Motor neuron (in vitro differentiated cells): ENCODE measurements around the gene RESF1. TPM values are rescaled to one million over a fixed set of nuclear protein-coding genes. Genes with fewer than 3 reads are reported as not detected.

Experiments
- ATAC-seq, 8 experiments: fragments of 200-7000 bp; cut with Tn5 transposase; replicated peaks in 6 of 8; 2 replicates each; pipeline ENCODE4 v1.8.0; 2021; ENCODE audit warnings: mild to moderate bottlenecking in 8 of 8, moderate library complexity in 8 of 8
- H3K27ac ChIP-seq, 2 donors: fragments of 250-450 bp; sonication (Bioruptor Pico); 2 replicates each; pipeline ENCODE4 v1.9.0; 2021; ENCODE audit warnings: antibody characterized with exemption in 2 of 2, mild to moderate bottlenecking in 2 of 2, moderate library complexity in 1 of 2
- H3K4me1 ChIP-seq, 2 donors: fragments of 250-450 bp; sonication (Bioruptor Pico); replicated peaks in 1 of 2; 2 replicates each; pipeline ENCODE4 v1.6.1; 2021; ENCODE audit warnings: antibody characterized with exemption in 2 of 2, mild to moderate bottlenecking in 2 of 2, moderate library complexity in 1 of 2
- H3K4me3 ChIP-seq, 5 donors: fragments of 250-450 bp; sonication (Bioruptor Pico); 2 replicates each; pipeline ENCODE4 v1.9.0; 2021; ENCODE audit warnings: antibody characterized with exemption in 5 of 5, mild to moderate bottlenecking in 5 of 5, moderate library complexity in 4 of 5
- WGBS, 10 experiments: fragments of 450-650 bp; shearing (Covaris generic); methylation state at CpG; one replicate each; pipeline ENCODE4 v1.0.0; 2022; 5-methylcytosine and 5-hydroxymethylcytosine counted together
- in situ Hi-C, 9 experiments: fragments of 400-800 bp; cut with MboI; loops; one replicate each; pipeline ENCODE4 v1.15.0; 2021; ENCODE audit warnings: low sequenced_read_pairs in 9 of 9, low pct_unique_long_range_greater_than_20kb in 2 of 9; ENCODE audit not compliant: unreplicated experiment in 9 of 9
- total RNA-seq, 8 experiments: library from RNA; unstranded; fragments of 300-600 nt; gene quantifications; 2 replicates each; pipeline versions ENCODE4 v1.2.3 to v1.2.4, GENCODE V29; 2022

Gene RESF1
- total RNA-seq, 8 experiments from 2014 or later, result 17.6 to 27.2 (median 25.1) TPM

GRCh38 chr12:31966558-31967205, 7.5 kb downstream of the RESF1 start:
- WGBS, 10 experiments, result 57 to 100% (median 82%) methylated on average over 1 to 5 of the region's 5 CpGs; no CpG with 5 or more reads in 4 of the 10 experiments
- no peak for ATAC-seq
- in situ Hi-C loops, result no loop called here
- Histone ChIP-seq H3K27ac (no peak overlapping the region), H3K4me3 (no peak overlapping the region), H3K4me1 (peaks cover 3 to 4% of the 10 kb centered on the region in 2 donors)

GRCh38 chr12:31967539-31967938, 8.3 kb downstream of the RESF1 start:
- no peak overlapping the region for H3K4me3 ChIP-seq
- 60 to 100% (median 91%) methylated on average over 1 to 6 of the region's 7 CpGs; no CpG with 5 or more reads in 3 of the 10 experiments for WGBS, 10 experiments
- H3K27ac ChIP-seq, result no peak overlapping the region
- H3K4me1 ChIP-seq, result no peaks in the 10 kb centered on the region
- no peak for ATAC-seq
- in situ Hi-C loops, result no loop called here

DNA sequence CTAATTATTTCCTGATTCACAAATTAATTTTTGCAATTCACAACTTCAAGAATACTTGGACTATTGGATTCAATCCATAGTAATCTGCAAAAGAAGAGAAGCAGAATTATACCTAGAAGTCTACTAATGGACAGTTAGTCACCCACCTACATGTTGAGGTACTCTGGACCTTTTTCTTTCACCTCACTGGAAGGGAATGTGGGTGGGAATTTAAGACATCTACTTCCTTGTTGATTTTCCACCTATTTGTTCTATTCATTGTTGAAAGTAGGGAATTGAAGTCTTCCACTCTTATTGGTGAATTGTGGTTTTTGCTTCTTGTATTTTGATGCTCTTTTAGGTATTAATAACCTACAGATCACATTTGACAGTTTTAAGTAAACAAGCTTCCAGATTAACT, 11.0 kb downstream of the RESF1 start:
- H3K27ac ChIP-seq, result no peak overlapping the region
- in situ Hi-C loops, result no loop called here
- no peak overlapping the region for H3K4me3 ChIP-seq
- no peak for ATAC-seq
- H3K4me1 ChIP-seq, result no peaks in the 10 kb centered on the region

DNA sequence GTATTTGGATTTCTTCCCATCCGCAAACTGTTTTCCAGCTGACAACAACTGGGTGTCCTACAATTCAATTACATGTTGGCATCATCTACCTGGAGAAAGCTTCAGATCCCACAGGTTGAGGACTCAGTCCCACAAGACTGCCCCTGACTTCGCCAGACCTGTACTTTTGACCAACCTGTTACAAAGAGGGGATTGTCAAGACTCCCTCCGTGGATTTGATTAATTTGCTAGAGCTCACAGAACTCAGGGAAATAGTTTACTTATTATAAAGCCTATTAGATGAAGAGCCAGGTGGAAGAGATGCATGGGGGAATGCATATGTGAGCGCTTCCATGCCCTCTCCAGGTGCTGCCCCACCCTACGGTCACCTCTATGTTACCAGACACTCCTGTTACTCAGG, 14.6 kb downstream of the RESF1 start:
- H3K27ac ChIP-seq, result no peak overlapping the region
- in situ Hi-C loops, result no loop called here
- WGBS, 10 experiments, result 90 to 100% (median 100%) methylated on average over 1 to 3 of the region's 5 CpGs; no CpG with 5 or more reads in 5 of the 10 experiments
- ATAC-seq, result no peak
- no peak overlapping the region for H3K4me3 ChIP-seq
- H3K4me1 ChIP-seq, result no peaks in the 10 kb centered on the region

DNA sequence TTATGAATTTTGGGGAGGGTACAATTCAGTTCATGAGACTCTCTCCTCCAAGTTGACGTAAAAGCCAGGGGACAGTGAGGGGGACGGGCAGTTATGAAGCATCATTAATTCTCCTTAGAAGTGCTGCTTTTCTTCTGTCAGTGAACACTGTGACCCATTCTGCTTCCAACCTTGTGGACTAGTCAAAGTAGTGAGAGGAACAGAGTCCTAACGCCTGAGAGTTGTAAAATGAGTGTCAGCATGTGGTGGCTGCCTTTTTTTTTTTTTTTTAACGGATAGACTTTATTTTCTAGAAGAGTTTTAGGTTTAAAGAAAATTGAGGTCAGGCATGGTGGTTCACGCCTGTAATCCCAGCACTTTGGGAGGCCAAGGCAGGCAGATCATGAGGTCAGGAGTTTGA, 15.5 kb downstream of the RESF1 start:
- 33 to 100% (median 93%) methylated on average over 1 to 5 of the region's 5 CpGs; no CpG with 5 or more reads in 2 of the 10 experiments for WGBS, 10 experiments
- in situ Hi-C loops, result no loop called here
- no peak for ATAC-seq
- H3K27ac ChIP-seq, result no peak overlapping the region
- H3K4me3 ChIP-seq, result no peak overlapping the region
- H3K4me1 ChIP-seq, result no peaks in the 10 kb centered on the region

DNA sequence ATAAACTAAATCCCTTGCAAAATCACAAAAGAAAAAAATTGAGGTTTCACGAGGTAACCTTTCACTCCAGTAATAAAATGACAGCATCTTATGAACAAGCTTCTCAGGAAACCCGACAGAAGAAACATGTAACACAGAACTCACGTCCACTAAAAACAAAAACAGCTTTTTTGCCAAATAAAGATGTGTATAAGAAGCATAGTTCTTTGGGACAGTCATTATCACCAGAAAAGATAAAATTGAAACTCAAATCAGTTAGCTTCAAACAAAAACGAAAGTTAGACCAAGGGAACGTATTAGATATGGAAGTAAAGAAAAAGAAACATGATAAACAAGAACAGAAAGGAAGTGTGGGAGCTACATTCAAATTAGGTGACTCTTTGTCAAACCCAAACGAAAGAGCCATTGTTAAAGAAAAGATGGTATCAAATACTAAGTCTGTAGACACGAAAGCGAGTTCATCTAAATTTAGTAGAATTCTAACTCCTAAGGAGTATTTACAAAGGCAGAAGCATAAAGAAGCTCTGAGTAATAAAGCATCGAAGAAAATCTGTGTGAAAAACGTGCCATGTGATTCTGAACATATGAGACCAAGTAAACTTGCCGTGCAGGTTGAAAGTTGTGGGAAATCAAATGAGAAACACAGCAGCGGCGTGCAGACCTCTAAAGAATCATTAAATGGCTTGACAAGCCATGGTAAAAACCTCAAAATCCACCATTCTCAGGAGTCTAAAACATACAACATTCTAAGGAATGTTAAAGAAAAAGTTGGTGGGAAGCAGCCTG, 25.8 kb downstream of the RESF1 start:
- no peaks in the 10 kb centered on the region for H3K4me1 ChIP-seq
- in situ Hi-C loops, result no loop called here
- no peak for ATAC-seq
- WGBS, 10 experiments, result 87 to 98% (median 97%) methylated on average over 5 to 13 of the region's 13 CpGs
- H3K27ac ChIP-seq, result no peak overlapping the region
- H3K4me3 ChIP-seq, result no peak overlapping the region

DNA sequence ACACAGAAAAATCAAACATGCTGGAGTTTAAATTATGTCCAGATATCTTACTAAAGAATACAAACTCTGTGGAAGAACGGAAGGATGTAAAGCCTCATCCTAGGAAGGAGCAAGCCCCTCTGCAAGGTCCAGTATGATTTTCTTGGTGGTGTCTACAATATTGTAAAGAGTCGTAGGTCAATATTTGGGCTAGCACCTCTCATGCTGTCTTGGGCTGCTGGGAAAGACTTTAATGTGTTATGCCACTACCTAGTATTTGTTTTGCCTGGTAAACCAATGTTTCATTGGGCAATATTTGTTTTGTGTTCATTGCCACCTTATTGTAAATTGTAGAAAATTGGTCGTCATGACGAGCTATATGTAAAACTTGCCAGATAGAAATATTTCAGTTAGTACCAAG, 26.6 kb downstream of the RESF1 start:
- H3K4me1 ChIP-seq, result no peaks in the 10 kb centered on the region
- H3K4me3 ChIP-seq, result no peak overlapping the region
- peak in 1 of 8 experiments; percentile 49 for ATAC-seq
- in situ Hi-C loops, result no loop called here
- 83 to 100% (median 96%) methylated on average over 1 to 4 of the region's 4 CpGs for WGBS, 10 experiments
- no peak overlapping the region for H3K27ac ChIP-seq

DNA sequence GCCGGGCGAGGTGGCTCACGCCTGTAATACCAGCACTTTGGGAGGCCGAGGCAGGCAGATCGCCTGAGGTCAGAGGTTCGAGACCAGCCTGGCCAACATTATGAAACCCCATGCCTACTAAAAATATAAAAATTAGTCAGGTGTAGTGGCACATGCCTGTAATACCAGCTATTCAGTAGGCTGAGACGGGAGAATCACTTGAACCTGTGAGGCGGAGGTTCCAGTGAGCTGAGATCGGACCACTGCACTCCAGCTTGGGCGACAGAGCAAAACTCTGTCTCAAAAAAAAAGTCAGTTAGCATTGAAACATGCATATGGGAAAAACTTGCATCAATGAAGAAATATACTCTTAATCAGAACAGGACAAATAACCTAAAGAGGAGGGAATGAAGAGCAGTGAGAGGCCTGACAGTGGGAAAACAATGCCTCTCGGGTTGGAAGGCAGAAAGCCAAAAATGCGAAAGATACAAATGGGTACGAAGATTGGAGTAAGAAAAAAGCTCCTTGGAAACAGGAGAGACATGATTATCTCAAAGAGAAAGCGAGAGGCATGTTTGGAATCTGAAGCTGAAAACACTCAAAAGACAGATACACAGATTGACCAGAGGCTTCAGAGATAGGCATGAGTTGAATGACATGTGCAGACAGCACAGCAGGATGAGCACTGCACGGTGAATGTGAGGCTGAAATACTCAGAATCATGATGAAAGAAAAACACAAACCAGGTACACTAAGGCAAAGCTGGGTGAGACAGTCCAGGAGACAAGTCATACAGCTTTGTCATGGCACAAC, 30.6 kb downstream of the RESF1 start:
- in situ Hi-C loops, result no loop called here
- Histone ChIP-seq H3K4me1 (no peaks in the 10 kb centered on the region), H3K4me3 (no peak overlapping the region), H3K27ac (no peak overlapping the region)
- peak in 1 of 8 experiments; percentile 87 for ATAC-seq
- WGBS, 10 experiments, result 80 to 100% (median 93%) methylated on average over 1 to 14 of the region's 15 CpGs

GRCh38 chr12:31991146-31991545, 31.9 kb downstream of the RESF1 start:
- no peak overlapping the region for H3K4me3 ChIP-seq
- WGBS, 10 experiments, result 56 to 90% (median 71%) methylated on average over 1 of the region's 1 CpG; no CpG with 5 or more reads in 5 of the 10 experiments
- H3K4me1 ChIP-seq, result no peaks in the 10 kb centered on the region
- in situ Hi-C loops, result no loop called here
- H3K27ac ChIP-seq, result no peak overlapping the region
- no peak for ATAC-seq

DNA sequence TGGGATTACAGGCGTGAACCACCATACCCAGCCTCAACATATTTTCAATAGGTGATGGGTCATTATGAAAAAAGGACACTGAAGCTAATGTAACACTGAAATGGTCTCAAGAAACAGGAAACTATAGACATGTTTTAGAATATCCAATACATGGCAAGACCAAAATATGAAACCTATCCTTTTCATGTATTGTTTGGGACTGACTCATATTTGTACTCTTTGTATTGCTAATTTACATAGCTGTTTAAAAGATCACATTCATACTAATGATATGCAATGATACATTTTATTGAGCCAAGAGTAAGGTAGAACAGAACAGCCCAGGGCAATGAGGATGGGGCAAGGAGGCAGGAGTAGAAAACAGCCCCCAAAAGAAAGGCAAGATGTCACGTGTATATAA, 32.6 kb downstream of the RESF1 start:
- no peaks in the 10 kb centered on the region for H3K4me1 ChIP-seq
- in situ Hi-C loops, result no loop called here
- WGBS, 10 experiments, result 88 to 100% (median 100%) methylated on average over 1 to 2 of the region's 2 CpGs; no CpG with 5 or more reads in 3 of the 10 experiments
- no peak overlapping the region for H3K4me3 ChIP-seq
- ATAC-seq, result no peak
- no peak overlapping the region for H3K27ac ChIP-seq

DNA sequence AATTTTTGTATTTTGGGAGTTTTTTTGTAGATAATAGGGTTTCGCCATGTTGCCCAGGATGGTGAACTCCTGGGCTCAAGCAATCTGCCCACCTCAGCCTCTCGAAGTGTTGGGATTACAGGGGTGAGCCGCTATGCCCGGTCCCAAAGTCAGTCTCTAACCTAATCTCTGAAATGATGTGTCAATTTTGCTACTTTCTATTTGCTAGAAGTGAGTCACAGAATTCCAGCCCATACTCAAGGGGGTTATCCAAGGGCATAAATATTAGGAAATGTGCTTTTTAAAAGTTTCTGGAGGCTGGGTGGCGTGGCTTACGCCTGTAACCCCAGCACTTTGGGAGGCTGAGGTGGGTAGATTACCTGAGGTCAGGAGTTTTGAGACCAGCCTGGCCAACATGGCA, 40.5 kb downstream of the RESF1 start:
- no peaks in the 10 kb centered on the region for H3K4me1 ChIP-seq
- no peak overlapping the region for H3K27ac ChIP-seq
- no peak for ATAC-seq
- no peak overlapping the region for H3K4me3 ChIP-seq
- in situ Hi-C loops, result no loop called here
- 70 to 100% (median 97%) methylated on average over 1 to 6 of the region's 6 CpGs; no CpG with 5 or more reads in 4 of the 10 experiments for WGBS, 10 experiments

DNA sequence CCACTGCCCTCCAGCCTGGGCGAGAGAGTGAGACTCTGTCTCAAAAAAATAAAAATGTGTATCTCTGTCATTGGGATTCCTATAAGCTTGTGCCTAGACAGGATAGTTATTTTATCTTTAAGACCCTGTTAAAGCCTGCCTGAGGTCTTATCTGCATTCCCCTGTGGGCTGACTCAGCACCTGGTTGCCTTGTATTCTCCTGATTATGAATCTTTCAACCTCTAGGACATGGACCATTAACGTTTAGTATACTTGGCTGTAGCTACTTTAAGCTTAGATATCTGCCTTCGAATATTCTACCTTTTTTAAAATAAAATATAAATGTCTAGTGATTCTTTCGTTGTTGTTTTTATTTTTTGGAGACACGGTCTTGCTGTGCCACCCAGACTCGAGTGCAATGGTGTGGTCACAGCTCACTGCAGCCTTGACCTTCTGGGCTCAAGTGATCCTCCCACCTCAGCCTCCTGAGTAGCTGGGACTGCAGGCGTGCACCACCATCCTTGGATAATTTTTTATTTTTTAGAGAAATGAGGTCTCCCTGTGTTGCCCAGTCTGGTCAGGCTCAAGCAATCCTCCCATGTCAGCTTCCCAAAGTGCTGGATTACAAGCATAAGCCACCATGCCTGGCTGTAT, 41.3 kb downstream of the RESF1 start:
- Histone ChIP-seq H3K27ac (no peak overlapping the region), H3K4me1 (no peaks in the 10 kb centered on the region), H3K4me3 (no peak overlapping the region)
- no peak for ATAC-seq
- in situ Hi-C loops, result no loop called here
- 83 to 100% (median 97%) methylated on average over 2 to 6 of the region's 7 CpGs for WGBS, 10 experiments
